ENCODE results near the gene MYL2.

Gene MYL2

DNA sequence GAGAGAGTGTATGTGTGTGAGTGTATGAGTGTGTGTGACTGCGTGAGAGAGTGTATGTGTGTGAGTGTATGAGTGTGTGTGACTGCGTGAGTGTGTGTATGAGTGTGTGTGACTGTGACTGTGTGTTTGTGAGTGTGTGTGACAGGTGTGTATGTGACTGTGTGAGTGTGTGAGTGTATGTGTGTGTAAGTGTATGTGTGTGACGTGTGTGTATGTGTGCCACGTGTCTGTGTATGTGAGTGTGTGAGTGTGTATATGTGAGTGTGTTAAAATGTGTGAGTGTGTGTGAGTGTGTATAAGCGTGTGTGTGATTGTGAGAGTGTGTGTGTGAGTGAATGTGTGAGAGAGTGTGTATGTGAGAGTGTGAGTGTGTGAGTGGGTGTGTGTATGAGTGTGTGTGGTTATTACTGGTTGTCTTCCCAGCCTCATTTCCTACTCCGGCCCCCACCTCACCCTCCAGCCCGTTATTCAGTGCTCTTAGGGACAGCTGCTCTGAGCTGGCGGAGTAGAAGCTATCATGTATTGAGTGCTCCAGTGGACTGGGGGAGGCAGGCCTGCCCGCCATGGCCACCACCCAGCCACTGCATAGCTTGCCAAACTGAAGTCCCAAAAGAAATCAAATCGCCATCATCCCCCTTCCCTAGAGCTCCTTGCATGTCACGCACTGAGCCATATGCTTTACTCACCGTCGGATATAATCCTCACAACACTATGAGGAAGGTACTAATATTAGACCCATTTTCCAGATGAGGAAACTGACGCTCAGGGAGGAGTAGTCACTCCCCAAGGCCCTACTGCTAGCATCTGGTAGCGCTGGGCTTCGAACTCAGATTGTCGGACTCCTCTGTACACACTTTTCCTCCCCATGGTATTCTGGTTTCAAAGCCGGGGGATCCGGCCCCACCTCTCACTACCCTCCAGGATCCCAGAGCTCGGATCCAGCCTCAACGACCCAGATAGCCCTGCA, 10.3 kb upstream of the MYL2 start:
- in situ Hi-C loops (cut with HindIII; ENCODE audit: low sequenced_read_pairs), result no loop called here
- TF ChIP-seq, protein P1, sequence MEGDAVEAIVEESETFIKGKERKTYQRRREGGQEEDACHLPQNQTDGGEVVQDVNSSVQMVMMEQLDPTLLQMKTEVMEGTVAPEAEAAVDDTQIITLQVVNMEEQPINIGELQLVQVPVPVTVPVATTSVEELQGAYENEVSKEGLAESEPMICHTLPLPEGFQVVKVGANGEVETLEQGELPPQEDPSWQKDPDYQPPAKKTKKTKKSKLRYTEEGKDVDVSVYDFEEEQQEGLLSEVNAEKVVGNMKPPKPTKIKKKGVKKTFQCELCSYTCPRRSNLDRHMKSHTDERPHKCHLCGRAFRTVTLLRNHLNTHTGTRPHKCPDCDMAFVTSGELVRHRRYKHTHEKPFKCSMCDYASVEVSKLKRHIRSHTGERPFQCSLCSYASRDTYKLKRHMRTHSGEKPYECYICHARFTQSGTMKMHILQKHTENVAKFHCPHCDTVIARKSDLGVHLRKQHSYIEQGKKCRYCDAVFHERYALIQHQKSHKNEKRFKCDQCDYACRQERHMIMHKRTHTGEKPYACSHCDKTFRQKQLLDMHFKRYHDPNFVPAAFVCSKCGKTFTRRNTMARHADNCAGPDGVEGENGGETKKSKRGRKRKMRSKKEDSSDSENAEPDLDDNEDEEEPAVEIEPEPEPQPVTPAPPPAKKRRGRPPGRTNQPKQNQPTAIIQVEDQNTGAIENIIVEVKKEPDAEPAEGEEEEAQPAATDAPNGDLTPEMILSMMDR (IDR thresholded peaks at IDR 0.05; ENCODE audit: low read depth, low read length, missing control alignments), result no peak
- no peak for DNase-seq (ENCODE audit: low read depth)
- no peak overlapping the region for H3K4me3 ChIP-seq (ENCODE audit: low read depth, low read length)

DNA sequence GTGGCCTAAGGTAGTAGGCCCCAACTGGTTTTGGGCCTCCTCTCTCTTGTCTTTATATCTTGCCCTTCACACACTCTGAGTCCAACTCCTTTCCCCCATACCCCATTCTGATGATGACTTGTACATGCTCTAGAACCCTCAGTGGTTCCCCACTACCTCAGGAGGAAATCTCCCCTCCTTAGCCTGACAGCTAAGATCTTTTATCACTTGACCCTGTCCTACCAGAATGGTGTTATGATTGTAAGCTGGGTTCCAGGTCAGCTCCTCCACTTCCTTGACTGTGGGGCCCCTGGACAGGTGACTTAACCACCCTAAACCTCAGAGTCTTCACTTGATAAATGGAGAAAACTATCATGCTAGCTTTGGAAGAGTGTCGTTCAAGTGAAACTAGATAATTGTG, 9.4 kb upstream of the MYL2 start:
- in situ Hi-C loops (cut with HindIII; ENCODE audit: low sequenced_read_pairs), result no loop called here
- DNase-seq (ENCODE audit: low read depth), result no peak
- H3K4me3 ChIP-seq (ENCODE audit: low read depth, low read length), result no peak overlapping the region
- TF ChIP-seq, protein P1 (IDR thresholded peaks at IDR 0.05; ENCODE audit: low read depth, low read length, missing control alignments), result no peak

DNA sequence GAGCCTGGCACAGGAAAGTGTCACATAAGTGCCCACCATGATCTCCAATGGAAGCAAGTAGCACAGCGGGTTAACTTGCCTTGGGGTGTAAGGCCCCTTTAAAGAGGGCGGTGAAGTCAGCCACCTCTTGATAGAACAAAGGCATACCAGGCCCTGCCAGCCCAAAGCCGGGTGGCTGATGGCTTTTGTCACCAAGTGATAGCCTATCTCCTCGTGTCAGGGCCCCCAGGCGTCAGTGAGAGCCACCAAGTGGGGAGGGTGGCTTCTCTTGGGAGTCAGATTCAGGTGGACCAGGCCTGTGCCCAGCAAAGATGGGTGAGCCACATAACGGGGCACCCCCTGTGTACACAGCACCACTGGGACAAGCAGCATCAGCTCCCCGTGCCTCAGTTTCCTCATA, 8.3 kb upstream of the MYL2 start:
- in situ Hi-C loops (cut with HindIII; ENCODE audit: low sequenced_read_pairs), result no loop called here
- DNase-seq (ENCODE audit: low read depth), result no peak
- no peak overlapping the region for H3K4me3 ChIP-seq (ENCODE audit: low read depth, low read length)
- TF ChIP-seq, protein P1 (IDR thresholded peaks at IDR 0.05; ENCODE audit: low read depth, low read length, missing control alignments), result no peak

DNA sequence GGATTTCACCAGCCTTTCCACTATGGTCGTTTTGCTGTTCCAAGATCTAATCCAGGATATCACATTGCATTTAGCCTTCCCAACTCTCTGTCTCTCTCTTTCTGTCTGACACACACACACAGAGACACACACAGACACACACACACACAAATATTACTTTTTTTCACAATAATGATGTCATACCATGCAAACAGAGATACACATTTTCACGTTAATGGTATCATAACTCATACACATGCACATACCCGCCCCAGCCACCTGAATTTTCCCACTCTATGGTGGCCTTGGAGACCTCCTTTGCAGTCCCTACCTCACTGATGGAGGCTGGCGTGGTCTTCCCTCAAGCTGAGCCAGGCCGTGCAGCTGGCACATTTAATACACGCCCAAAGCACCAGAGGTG, 7.2 kb upstream of the MYL2 start:
- TF ChIP-seq, protein P1 (IDR thresholded peaks at IDR 0.05; ENCODE audit: low read depth, low read length, missing control alignments), result no peak
- H3K4me3 ChIP-seq (ENCODE audit: low read depth, low read length), result no peak overlapping the region
- in situ Hi-C loops (cut with HindIII; ENCODE audit: low sequenced_read_pairs), result no loop called here
- no peak for DNase-seq (ENCODE audit: low read depth)

DNA sequence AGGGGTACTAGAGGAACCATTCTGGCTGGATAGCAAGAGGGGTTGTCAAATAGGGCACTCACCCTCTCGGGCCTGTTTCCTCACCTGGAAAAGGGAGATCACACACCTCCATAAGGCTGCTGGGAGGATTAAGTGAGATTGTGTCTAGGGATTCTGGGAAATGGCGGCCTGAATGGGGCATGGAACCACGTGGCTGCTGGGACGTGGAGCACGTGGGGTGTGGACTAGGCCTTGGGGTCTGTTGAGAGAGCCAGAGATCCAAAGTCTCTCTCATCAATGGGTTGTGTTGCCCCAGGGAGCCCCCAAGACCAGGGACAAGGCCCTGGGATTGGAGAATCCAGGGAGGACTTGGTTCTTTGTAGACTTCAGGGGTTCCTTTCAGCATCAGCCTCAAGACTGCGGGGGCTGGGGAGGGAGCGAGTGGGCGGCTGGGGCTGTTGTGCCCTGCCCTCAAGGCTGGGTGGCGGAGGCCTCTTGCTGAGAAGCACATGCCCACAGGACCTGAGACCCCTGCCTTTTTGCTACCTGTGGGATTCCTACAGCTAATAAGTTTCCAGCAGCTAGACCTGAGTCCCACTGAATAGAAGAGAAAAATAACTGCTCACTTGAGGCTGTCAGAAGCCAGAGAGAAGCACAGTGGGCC, 3.4 kb upstream of the MYL2 start:
- in situ Hi-C loops (cut with HindIII; ENCODE audit: low sequenced_read_pairs), result no loop called here
- H3K4me3 ChIP-seq (ENCODE audit: low read depth, low read length), result no peak overlapping the region
- DNase-seq (ENCODE audit: low read depth), result no peak
- TF ChIP-seq, protein P1 (IDR thresholded peaks at IDR 0.05; ENCODE audit: low read depth, low read length, missing control alignments), result no peak

DNA sequence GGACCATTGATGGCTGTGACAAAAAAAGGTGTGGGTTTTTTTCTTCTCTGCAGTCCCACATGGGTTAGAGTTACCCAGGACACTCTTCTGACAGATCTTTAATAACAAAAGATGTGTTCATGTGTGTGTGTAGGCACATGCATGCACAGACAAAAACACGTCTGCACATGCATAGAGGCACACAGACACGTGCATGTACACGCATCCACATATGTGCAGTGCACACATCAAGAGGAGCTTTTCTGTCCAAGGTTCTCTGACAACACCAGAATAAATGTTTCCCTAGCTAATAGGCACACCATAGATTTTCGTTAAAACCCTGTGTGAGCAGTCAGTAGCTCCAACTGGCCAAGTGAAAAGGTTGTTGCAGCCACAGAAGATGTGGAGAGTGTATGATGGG, 2.8 kb upstream of the MYL2 start:
- TF ChIP-seq, protein P1 (IDR thresholded peaks at IDR 0.05; ENCODE audit: low read depth, low read length, missing control alignments), result no peak
- no peak for DNase-seq (ENCODE audit: low read depth)
- in situ Hi-C loops (cut with HindIII; ENCODE audit: low sequenced_read_pairs), result no loop called here
- no peak overlapping the region for H3K4me3 ChIP-seq (ENCODE audit: low read depth, low read length)

All from astrocyte of the cerebellum (primary cell).